GM12878 (cell line): Measurements from ENCODE around the gene TMEM181. TPM values are rescaled to one million over a fixed set of nuclear protein-coding genes. Genes with fewer than 3 reads are reported as not detected.

Experiments
- ATAC-seq: fragments of 200-7000 bp; cut with Tn5 transposase; 3 replicates; pipeline ENCODE4 v1.9.1; 2020; ENCODE audit warnings: mild to moderate bottlenecking, moderate library complexity
- BruUV-seq: library from RNA; stranded (reverse); fragments of 400-500 nt; replicated peaks from 2 replicates; lab custom pipeline; 2021; lab: Mats Ljungman, UMichigan
- CTCF ChIA-PET: fragments of 300-600 bp; sonication (Branson Sonifier 250); formaldehyde crosslinking; extraction: SDS; loops from one replicate; lab custom pipeline; 2021; ENCODE audit warnings: inconsistent platforms; lab: Yijun Ruan, JAX
- POLR2A ChIA-PET: fragments of 350-600 bp; formaldehyde crosslinking; extraction: SDS; loops from one replicate; lab custom pipeline; 2021; ENCODE audit warnings: inconsistent platforms; lab: Charles Lee
- RAD21 ChIA-PET: fragments of 300-600 bp; sonication (Branson Sonifier 250); formaldehyde crosslinking; loops from one replicate; lab custom pipeline; 2023; ENCODE audit warnings: antibody characterized with exemption; ENCODE audit not compliant: unreplicated experiment; lab: Charles Lee
- SMC1A ChIA-PET: fragments of 300-600 bp; sonication (Branson Sonifier 250); formaldehyde crosslinking; loops from one replicate; lab custom pipeline; 2023; ENCODE audit not compliant: unreplicated experiment, uncharacterized antibody; lab: Charles Lee
- DNase-seq: peaks from one replicate; pipeline ENCODE4 v3.0.0-alpha.2; 2011; ENCODE audit warnings: low read depth, low spot score
- FAIRE-seq: peaks from 3 replicates; lab custom pipeline; 2011; peaks lifted over from hg19 to GRCh38; lab: Jason Lieb, UNC
- H2AFZ ChIP-seq: 2 replicates; pipeline ENCODE4 v1.6.0; 2011; ENCODE audit warnings: low read depth, low read length, control low read depth; ENCODE audit not compliant: control insufficient read depth
- H3K27ac ChIP-seq: 2 replicates; pipeline ENCODE4 v1.5.1; 2011; ENCODE audit warnings: control low read depth; ENCODE audit not compliant: control insufficient read depth, insufficient read depth
- H3K27me3 ChIP-seq, 2 experiments: replicated peaks in 1 of 2; 2 replicates each; pipeline versions ENCODE4 v1.6.0 to v1.6.1; 2011; ENCODE audit warnings: low read length in 1 of 2; ENCODE audit not compliant: control insufficient read depth in 2 of 2, insufficient read depth in 2 of 2
- H3K36me3 ChIP-seq, 2 experiments: 2 replicates each; pipeline ENCODE4 v1.5.1; 2011; ENCODE audit warnings: low read length in 1 of 2; ENCODE audit not compliant: control insufficient read depth in 2 of 2, insufficient read depth in 2 of 2
- H3K4me1 ChIP-seq: 2 replicates; pipeline ENCODE4 v1.6.1; 2011; ENCODE audit warnings: mild to moderate bottlenecking, low read length, moderate library complexity, mixed read lengths; ENCODE audit not compliant: control insufficient read depth, insufficient read depth
- H3K4me2 ChIP-seq: 2 replicates; pipeline ENCODE4 v1.6.0; 2011; ENCODE audit warnings: control low read depth; ENCODE audit not compliant: control insufficient read depth, insufficient read depth
- H3K4me3 ChIP-seq: fragments of 200-600 bp; sonication (generic); 2 replicates; pipeline ENCODE4 v1.5.1; 2016
- H3K79me2 ChIP-seq: 2 replicates; pipeline ENCODE4 v1.6.0; 2011; ENCODE audit warnings: low read length; ENCODE audit not compliant: control insufficient read depth, insufficient read depth
- H3K9ac ChIP-seq: 2 replicates; pipeline ENCODE4 v1.8.0; 2011; ENCODE audit warnings: low read length, control low read depth, mixed read lengths; ENCODE audit not compliant: control insufficient read depth, insufficient read depth
- H3K9me3 ChIP-seq: replicated peaks from 3 replicates; pipeline ENCODE4 v1.5.1; 2011; ENCODE audit warnings: mild to moderate bottlenecking, low read length; ENCODE audit not compliant: control insufficient read depth, insufficient read depth
- H4K20me1 ChIP-seq: 2 replicates; pipeline ENCODE4 v1.6.0; 2011; ENCODE audit not compliant: control insufficient read depth, insufficient read depth
- DPF2 ChIP-seq: fragments of 450-650 bp; IDR thresholded peaks from 2 replicates; pipeline ENCODE4 v1.6.1; 2017; ENCODE audit warnings: mild to moderate bottlenecking
- ESRRA ChIP-seq: IDR thresholded peaks from 2 replicates; pipeline ENCODE4 v1.6.1; 2012; ENCODE audit warnings: mild to moderate bottlenecking, low read length, improper control_type of control experiment
- KAT2A ChIP-seq: conservative IDR thresholded peaks from 2 replicates; pipeline ENCODE4 v1.6.1; 2011; ENCODE audit warnings: low read depth, low read length; ENCODE audit not compliant: control insufficient read depth
- MEF2B ChIP-seq: fragments of 450-650 bp; IDR thresholded peaks from 2 replicates; pipeline ENCODE4 v1.6.1; 2018; ENCODE audit warnings: mild to moderate bottlenecking, moderate library complexity; ENCODE audit not compliant: partially characterized antibody, poor library complexity, severe bottlenecking
- RAD51 ChIP-seq: fragments of 450-650 bp; IDR thresholded peaks from 2 replicates; pipeline ENCODE4 v1.6.1; 2016; ENCODE audit warnings: moderate library complexity, mild to moderate bottlenecking, inconsistent platforms
- SUPT20H ChIP-seq: IDR thresholded peaks from 2 replicates; pipeline ENCODE4 v1.6.1; 2011; ENCODE audit warnings: low read depth, mild to moderate bottlenecking, low read length, moderate library complexity, borderline replicate concordance; ENCODE audit not compliant: control insufficient read depth
- TAF1 ChIP-seq: IDR thresholded peaks from 2 replicates; pipeline ENCODE4 v1.6.1; 2011; ENCODE audit warnings: mild to moderate bottlenecking, low read depth, low read length, borderline replicate concordance
- TBL1XR1 ChIP-seq: IDR thresholded peaks from 2 replicates; pipeline ENCODE4 v1.6.1; 2012; ENCODE audit warnings: low read depth, low read length, improper control_type of control experiment
- TCF7 ChIP-seq: IDR thresholded peaks from 2 replicates; pipeline ENCODE4 v1.6.1; 2014; ENCODE audit warnings: antibody characterized with exemption, borderline replicate concordance
- WRNIP1 ChIP-seq: IDR thresholded peaks from 2 replicates; pipeline ENCODE4 v1.6.1; 2011; ENCODE audit warnings: low read depth, low read length, improper control_type of control experiment, borderline replicate concordance
- ZNF384 ChIP-seq: IDR thresholded peaks from 2 replicates; pipeline ENCODE4 v1.6.1; 2012; ENCODE audit warnings: low read depth, mild to moderate bottlenecking, low read length, improper control_type of control experiment, borderline replicate concordance
- WGBS: methylation state at CpG from one replicate; pipeline ENCODE4 v1.1.6; 2016; ENCODE audit warnings: low lambda C conversion rate; ENCODE audit not compliant: insufficient replicate concordance, insufficient coverage; ENCODE audit errors: missing lambda C conversion rate; 5-methylcytosine and 5-hydroxymethylcytosine counted together
- in situ Hi-C: fragments of 300-500 bp; cut with MboI; formaldehyde crosslinking; loops from 9 replicates; pipeline ENCODE4 v1.14.3; 2018; ENCODE audit warnings: mixed read lengths
- intact Hi-C: fragments of 100-400 bp; cut with micrococcal nuclease; formaldehyde crosslinking; loops from one replicate; pipeline ENCODE4 v1.14.2; 2022; ENCODE audit not compliant: unreplicated experiment
- polyA plus RNA-seq, 11 experiments: library from polyadenylated mRNA; depleted of rRNA in 4 of 11; unstranded in 6 of 11; stranded (reverse) in 5 of 11; fragments of >200 nt; fragmentation: Nextera tagmentation in 4 of 11; fragmentation: Illumina TruSeq in 1 of 11; extraction: Ambion mirVana in 4 of 11; extraction: Trizol in 1 of 11; gene quantifications; 1 replicate in 1 of 11; 2 replicates in 10 of 11; pipeline versions ENCODE4 v1.2.1 to v1.2.3, GENCODE V29; 2011 to 2016; ENCODE audit warnings: inconsistent platforms in 2 of 11, missing spikeins in 2 of 11, low read depth in 1 of 11
- total RNA-seq, 4 experiments: library from RNA; depleted of rRNA in 3 of 4; stranded (reverse); fragments of >200 nt in 3 of 4; fragmentation: Illumina TruSeq in 1 of 4; extraction: Trizol in 1 of 4; gene quantifications; 2 replicates each; pipeline versions ENCODE4 v1.2.1 to v1.2.3, GENCODE V29; 2013 to 2021
- TF ChIP-seq, protein P1 (sequence below): fragments of 450-650 bp; IDR thresholded peaks from 2 replicates; pipeline ENCODE4 v1.6.1; 2018; ENCODE audit warnings: borderline replicate concordance, mild to moderate bottlenecking; ENCODE audit not compliant: partially characterized antibody

TMEM181 gene
- total and polyA plus RNA-seq, 10 of the 15 experiments (the other 5 are each of a cell fraction or from before 2014, with no cell fraction given): 1.5 to 7.9 (median 5.2) TPM

DNA sequence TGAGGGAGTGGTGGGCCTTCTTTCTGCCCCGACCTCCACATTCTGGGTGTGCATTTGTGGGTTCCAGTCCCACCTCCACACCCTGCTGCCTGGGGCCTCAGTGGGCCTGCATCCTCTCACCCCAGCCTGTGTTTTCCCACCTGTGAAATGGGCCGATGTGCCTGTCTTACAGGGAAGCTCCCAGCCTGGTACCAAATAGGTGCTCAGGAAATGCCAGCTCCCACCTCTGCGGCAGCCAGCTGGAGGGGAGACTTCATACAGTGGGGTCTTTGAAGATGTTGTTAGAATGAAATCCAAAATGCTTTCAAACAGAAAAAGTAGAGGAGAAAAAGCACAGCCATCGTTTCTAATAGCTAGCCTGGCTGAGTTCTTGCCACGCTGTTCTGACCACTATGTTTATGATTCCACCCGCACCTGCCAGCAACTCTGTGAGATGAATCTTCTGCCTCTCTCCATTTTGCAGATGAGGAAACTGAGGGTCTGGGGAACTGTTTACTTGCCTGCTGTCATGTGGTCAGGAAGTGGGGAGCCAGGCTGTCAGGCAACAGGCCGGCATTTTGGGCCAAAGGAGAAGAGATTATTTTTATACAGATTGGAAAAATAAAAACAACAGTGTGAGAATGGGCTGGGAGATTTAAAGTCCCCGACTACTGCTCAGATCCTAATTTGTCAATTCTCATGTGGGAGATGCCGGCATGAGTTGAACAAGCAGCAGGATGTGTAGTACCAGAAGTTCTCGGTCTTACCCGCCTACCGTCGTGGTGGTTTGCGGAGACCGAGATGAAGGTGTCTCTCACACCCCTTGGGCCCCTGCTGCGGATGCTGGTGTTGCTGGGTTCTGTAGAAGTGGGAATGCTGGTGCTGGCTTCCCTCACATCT, 4.6 kb downstream of the TMEM181 start:
- no peak for TF ChIP-seq ESRRA
- TF ChIP-seq MEF2B: no peak
- TF ChIP-seq DPF2: no peak
- no peak for TF ChIP-seq WRNIP1
- TF ChIP-seq, protein P1, sequence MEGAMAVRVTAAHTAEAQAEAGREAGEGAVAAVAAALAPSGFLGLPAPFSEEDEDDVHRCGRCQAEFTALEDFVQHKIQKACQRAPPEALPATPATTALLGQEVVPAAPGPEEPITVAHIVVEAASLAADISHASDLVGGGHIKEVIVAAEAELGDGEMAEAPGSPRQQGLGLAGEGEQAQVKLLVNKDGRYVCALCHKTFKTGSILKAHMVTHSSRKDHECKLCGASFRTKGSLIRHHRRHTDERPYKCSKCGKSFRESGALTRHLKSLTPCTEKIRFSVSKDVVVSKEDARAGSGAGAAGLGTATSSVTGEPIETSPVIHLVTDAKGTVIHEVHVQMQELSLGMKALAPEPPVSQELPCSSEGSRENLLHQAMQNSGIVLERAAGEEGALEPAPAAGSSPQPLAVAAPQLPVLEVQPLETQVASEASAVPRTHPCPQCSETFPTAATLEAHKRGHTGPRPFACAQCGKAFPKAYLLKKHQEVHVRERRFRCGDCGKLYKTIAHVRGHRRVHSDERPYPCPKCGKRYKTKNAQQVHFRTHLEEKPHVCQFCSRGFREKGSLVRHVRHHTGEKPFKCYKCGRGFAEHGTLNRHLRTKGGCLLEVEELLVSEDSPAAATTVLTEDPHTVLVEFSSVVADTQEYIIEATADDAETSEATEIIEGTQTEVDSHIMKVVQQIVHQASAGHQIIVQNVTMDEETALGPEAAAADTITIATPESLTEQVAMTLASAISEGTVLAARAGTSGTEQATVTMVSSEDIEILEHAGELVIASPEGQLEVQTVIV: no peak
- no peak for TF ChIP-seq KAT2A
- TF ChIP-seq ZNF384: no peak
- TF ChIP-seq RAD51: no peak
- no peak for TF ChIP-seq TBL1XR1
- TF ChIP-seq TCF7: no peak
- no peak for TF ChIP-seq TAF1
- no peak for TF ChIP-seq SUPT20H
- no TSS peak for BruUV-seq
- H3K9ac ChIP-seq: no peak overlapping the region
- H3K27ac ChIP-seq: no peak overlapping the region
- no peak overlapping the region for H3K4me3 ChIP-seq
- H3K4me1 ChIP-seq: peaks cover 9% of the 10 kb centered on the region
- FAIRE-seq (no peak), ATAC-seq (no peak), DNase-seq (no peak)
- H3K9me3 ChIP-seq: no peaks in the 10 kb centered on the region
- no peak overlapping the region for H3K4me2 ChIP-seq
- H3K79me2 ChIP-seq: peaks cover 14% of the 10 kb centered on the region
- ChIA-PET POLR2A (interaction anchor here (0.6 kb wide), 1 partner anchor 428 kb away, joined by 6 read pairs; no protein-coding TSS in a partner anchor), RAD21 (interaction anchor here (0.6 to 1.7 kb wide), 3 partner anchors 10 to 343 kb away, joined by 3 read pairs; no protein-coding TSS in a partner anchor), CTCF (interaction anchor here (0.7 to 2.4 kb wide), 7 partner anchors 13 to 343 kb away, joined by 3 to 6 read pairs (median 3); no protein-coding TSS in a partner anchor), SMC1A (interaction anchor here (0.7 to 1.8 kb wide), 6 partner anchors 13 to 343 kb away, joined by 3 to 5 read pairs (median 4); no protein-coding TSS in a partner anchor)
- 92% methylated on average over 16 of the region's 16 CpGs for WGBS
- no peaks in the 10 kb centered on the region for H3K36me3 ChIP-seq
- in situ Hi-C loops: no loop called here
- H3K27me3 ChIP-seq: no peaks in the 10 kb centered on the region
- intact Hi-C loops: loop anchor here (5.0 kb wide), 1 partner anchor 47 kb away; no protein-coding TSS in a partner anchor
- H2AFZ ChIP-seq: no peak overlapping the region
- H4K20me1 ChIP-seq: no peaks in the 10 kb centered on the region; the same call in 1 of the 2 replicates
